ENCODE results near the gene SLC25A19.
"Not testable (repeated sequence)": the region's sequence is repeated elsewhere in the genome, so short reads cannot be mapped to it uniquely, and the experiment has no call there.

Gene SLC25A19

DNA sequence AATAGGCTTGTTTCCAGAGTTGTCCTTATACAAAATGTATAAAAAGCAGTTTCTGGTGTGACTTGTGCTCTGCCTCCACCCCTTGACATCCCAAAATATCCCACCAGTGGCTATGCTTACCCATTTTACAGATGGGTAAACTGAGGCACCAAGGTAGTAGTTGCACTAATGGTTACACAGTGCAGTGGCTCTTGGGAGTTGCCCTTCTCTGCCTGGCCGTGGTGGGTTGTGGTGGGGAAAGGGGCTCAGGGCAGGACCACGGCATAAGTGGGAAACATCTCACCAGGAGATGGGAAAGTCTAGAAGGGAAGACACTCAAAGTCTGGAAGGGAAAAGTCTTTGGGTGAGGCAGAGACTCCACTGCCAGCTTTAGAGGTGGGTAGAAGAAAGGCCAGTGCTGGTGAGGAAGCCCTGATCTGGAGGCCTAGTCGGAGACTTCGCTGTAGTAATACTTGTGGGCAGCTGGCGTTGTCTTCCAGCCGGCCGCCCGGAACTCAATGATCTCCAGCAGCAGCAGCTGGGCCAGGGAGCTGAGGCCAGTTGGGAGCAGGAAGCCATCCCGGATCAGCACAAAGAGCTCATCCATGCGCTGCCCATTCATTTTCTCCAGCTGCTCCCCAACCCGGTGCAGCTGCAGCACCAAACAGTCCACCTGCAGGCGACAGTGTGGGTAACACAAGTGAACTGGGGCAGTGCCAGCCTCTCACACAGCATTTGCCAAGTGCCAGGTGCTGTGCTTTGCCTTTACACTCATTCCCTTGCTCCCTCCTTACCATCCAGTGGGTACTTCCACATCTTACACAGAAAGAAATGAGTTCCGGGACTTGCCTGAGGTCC, 22.7 kb downstream of the SLC25A19 start:
- DNase-seq: no peak

DNA sequence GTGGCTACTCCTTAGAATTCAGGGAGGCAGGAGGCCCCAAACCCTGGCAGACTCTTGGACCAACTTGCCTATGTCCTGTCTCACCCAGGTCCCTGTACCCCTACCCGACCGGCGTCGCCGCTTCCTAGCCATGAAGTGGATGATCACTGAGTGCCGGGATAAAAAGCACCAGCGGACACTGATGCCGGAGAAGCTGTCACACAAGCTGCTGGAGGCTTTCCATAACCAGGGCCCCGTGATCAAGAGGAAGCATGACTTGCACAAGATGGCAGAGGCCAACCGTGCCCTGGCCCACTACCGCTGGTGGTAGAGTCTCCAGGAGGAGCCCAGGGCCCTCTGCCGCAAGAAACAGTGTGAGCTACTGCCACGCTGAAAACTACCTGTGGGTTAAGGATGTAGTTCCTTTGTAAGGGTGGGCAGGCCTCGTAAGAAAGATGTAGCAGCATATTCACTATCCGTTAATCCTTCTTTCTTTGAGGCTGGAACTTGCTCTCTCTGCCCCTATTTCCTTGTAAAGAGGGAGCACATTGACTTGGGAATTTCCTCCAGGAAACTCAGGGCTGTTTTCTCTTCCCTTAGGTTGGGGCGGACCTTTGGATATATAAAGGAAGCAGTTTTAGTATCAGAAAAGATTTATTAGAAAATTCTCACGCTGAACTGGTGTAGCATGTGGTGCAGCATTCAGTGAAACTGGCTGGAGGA, 23.5 kb downstream of the SLC25A19 start:
- DNase-seq: no peak

DNA sequence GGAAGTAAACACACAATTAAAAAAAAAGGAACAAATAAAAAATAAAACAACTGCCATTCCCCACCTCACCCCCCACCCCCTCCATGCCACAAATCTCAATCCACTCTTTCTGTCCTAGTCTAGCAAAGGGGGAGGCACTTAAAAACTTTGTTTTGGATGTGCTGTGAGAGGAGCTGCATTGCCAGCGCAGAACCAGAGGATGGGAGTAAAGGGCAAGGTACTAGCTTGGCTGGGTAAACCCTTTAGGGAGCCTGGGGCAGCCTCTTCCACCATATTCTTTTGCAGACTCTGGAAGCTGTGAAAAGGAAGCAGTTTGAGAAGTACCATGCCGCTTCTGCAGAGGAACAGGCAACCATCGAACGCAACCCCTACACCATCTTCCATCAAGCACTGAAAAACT, 26.2 kb downstream of the SLC25A19 start:
- no peak for DNase-seq

DNA sequence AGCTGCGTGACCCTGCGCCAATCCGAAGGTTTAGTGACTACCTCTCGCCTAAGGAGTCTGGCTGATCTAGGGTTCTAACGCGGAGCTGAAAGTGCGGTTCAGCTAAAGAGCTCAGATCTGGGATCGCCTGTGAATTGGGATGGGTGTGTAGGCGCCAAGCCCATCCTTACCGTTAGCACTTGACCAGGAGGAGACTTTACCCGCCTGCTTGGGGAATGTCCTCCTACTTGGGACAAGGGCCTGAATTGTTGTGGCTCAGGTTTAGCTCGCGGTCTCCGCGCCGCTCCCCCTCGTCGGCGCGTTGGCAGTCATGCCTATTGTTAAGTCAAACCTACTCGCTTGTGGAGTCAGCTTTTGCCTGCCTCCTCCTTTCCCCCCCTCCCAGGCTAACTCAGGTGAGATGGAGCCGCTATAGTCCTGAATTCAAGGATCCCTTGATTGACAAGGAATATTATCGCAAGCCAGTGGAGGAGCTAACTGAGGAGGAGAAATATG, 27.1 kb downstream of the SLC25A19 start:
- DNase-seq: no peak

DNA sequence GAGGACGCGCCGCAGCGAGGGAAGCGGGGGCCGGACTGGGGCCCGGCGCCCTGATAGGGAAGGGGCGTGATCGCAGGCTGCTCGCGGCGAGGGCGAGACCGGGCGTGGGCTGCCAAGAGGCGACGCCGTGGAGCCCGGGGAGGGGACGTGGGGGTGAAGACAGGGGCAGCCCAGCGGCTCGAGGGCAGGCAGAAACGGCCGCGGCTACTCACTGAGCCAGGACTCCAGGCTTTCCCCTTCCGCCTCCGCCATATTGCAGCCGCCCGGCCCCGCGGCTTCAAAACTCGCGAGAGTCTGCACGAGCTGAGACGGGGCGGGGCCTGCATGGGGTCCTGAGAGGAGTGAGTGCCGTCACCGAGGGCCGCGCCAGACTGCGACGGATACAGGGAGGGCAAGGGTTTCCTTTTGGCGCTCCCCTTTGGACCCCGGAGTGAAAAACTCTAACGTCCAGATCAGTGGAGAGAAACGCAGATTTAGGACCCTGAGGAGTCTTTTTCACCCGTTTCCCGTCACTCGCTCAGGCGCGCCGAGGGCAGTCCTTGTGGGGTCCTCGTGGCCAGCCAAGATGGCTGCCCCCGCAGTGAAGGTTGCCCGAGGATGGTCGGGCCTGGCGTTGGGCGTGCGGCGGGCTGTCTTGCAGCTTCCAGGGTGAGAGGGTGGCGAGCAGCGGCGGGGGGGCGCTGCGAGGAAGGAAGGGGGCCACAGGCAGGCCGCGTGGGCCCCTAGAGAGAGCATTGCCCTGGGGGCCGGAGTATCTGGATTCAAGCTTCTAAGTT, 27.7 kb downstream of the SLC25A19 start, which contains the start of the genes GGA3 and MRPS7:
TSS of gene GGA3 (minus strand) at position 271 of the 776 bp plus-strand sequence. CDS start at position 252, 19 bp downstream.
TSS of gene MRPS7 (plus strand) at position 544 of the 776 bp plus-strand sequence. CDS start at position 566, 22 bp downstream.
- peak; percentile 99 for DNase-seq

DNA sequence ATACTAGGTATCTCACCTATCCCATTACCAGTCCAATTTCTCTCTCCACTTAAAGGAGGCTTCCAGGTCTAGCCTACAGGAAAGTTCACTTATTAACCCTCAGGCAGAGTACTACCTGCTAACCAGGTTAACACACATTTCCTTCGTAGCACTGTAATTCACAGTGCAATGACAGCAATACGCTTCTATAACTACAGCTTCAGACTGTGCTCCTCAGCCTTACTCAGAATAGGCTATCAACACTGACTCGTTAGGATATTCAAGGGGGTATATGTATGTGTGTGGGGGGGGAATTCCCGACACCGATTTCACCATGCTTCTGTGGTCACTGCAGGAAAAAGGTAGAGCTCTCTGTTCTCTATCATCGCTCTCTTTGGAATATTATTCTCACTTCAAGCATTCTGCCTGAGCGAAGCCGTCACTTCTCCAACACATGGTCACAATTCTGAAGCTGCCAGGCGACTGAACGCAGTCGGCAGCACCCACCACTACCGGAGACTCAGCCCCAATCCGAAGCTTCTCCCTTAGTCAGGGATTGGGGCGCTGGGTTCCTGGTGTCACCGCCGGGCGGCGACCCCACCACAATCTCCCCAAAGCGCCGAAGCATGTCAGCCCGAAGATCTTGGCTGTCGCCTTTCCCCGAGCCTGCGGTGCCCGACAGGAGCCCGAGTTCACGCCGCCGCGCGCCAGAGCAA, 28.4 kb downstream of the SLC25A19 start:
- DNase-seq: no peak

DNA sequence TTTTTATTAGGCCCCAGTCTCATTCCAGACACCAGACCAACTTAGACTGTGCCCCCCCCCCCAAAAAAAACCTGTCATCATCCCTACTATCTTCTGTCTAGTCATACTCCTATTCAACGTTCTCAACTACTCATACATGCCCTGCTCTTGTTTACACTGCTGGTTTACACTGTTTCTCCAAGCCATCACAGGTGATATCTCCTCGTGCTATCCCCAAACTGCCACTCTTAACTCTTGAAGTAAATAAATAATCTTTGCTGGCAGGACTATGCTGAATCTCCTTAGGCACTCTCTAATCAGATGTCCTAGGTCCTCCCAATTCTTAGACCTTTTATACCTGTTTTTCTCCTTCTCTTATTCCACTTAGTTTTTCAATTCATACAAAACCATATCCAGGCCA, 32.0 kb downstream of the SLC25A19 start:
- DNase-seq: not testable (repeated sequence)

DNA sequence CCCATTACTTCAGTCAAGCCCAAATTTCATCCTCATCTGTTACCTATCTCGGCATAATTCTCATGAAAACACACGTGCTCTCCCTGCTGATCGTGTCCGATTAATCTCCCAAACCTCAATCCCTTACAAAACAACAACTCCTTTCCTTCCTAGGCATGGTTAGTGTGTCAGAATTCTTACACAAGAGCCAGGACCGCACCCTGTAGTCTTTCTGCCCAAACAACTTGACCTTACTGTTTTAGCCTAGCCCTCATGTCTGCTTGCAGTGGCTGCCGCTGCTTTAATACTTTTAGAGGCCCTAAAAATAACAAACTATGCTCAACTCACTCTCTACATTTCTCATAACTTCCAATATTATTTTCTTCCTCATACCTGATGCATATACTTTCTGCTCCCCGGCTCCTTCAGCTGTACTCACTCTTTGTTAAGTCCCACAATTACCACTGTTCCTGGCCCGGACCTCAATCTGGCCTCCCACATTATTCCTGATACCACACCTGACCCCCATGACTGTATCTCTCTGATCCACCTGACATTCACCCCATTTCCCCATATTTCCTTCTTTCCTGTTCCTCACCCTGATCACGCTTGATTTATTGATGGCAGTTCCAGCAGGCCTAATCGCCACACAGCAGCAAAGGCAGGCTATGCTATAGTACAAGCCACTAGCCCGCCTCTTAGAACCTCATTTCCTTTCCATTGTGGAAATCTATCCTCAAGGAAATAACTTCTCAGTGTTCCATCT, 33.1 kb downstream of the SLC25A19 start:
- DNase-seq: not testable (repeated sequence)

DNA sequence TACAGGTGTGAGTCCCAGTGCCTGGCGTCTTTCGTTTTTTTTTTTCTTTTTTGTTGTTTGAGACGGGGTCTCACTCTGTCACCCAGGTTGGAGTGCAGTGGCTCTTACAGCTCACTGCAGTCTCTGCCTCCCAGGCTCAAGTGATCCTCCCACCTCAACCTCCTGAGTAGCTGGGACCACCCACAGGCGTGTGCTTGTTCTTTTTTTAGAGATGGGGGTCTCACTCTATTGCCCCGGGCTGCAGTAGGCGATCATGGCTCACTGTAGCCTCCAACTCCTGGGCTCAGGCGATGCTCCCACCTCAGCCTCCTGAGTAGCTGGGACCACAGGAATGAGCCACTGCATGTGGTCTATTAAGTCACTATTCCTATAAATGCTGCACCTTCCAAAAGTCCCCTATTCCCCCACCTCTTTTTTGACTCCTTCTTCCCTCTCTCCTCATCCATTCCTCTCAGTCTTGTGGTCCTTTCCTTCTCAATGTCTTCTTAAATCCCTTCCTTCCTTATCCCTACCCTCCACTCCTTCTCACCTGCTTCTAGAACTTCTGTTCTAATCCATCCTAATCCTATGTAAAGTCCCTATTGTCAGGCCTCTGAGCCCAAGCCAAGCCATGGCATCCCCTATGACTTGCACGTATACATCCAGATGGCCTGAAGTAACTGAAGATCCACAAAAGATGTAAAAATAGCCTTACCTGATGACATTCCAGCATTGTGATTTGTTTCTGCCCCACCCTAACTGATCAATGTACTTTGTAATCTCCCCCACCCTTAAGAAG, 37.0 kb downstream of the SLC25A19 start:
- DNase-seq: no peak

DNA sequence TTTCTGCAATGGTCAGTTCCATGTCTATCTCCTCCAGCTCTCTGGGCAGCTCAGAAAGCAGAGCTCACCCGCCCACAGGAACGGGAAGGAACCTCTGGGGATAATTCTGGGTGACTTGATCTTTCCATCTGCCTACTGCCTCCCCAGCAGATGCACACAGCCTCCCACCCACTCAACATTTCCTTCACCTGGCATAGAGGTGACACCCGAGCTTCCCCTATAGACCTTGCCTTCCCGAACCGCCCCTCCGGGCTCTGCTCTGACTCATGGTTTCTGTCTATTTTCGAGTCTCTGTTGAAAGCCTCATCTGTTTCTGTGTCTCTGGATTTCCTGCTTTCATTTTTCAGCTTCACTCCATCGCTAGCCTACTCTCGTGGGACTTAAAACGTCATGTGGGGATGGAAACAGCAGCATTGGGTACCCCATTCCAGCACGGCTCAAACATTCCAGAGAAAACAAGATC, 39.2 kb downstream of the SLC25A19 start:
- DNase-seq: peak; percentile 86

DNA sequence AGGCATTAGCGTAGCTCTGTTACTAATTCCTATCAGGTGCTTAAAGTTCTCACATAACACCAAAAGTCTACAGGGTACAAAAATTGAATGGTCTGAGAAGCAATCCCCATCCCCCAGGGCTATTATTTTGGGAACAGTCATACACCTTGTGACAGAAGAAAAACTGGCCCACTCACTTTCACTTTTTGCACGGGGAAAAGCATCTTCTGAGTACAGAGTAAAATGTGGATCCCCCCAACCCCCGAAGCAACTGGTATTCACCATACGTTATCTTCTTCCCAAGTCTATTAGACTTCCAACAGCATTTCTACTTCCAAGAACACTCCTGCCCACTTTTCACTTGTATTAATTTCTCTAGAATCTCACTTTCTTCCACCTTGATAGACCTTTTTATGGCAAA, 39.7 kb downstream of the SLC25A19 start:
- DNase-seq: no peak

DNA sequence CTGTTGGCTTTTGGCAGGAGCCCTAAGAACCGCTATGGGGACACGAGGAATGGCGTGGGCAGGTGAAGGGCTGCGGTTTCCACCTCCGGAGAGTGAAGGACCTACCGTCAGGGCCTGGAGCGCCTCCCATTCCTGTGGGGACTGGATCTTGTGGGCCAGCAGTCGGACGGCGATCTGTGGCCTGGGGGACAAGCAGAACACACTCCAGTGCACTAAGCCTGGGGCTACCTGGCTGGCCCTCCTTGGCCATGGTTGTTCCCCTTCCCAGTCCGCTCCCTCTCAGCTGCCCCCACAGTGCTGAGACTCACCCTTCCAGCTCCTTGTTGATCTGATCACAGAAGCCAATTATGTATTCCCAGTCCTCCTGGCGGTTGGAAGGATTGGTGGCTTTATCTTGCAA, 42.8 kb downstream of the SLC25A19 start:
- DNase-seq: no peak

DNA sequence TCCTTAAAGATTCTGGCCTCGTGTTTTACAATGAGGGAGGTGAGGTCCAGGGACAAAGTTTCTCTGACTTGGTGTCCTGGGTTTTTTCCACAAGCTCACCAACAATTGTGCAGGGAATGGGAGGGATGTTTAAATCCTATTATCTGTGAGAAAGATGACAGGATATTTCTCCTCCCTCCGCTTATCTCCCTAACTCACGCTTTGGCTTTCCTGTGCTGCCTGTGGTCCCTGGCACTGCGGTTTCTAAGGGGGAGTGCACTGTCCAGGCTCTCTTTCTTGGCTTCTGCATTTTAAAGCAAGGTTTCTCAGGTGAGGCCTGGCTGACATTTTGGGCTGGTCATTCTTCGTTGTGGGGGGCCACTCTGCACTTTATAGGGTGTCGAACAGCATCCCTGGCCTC, 44.2 kb downstream of the SLC25A19 start:
- no peak for DNase-seq

DNA sequence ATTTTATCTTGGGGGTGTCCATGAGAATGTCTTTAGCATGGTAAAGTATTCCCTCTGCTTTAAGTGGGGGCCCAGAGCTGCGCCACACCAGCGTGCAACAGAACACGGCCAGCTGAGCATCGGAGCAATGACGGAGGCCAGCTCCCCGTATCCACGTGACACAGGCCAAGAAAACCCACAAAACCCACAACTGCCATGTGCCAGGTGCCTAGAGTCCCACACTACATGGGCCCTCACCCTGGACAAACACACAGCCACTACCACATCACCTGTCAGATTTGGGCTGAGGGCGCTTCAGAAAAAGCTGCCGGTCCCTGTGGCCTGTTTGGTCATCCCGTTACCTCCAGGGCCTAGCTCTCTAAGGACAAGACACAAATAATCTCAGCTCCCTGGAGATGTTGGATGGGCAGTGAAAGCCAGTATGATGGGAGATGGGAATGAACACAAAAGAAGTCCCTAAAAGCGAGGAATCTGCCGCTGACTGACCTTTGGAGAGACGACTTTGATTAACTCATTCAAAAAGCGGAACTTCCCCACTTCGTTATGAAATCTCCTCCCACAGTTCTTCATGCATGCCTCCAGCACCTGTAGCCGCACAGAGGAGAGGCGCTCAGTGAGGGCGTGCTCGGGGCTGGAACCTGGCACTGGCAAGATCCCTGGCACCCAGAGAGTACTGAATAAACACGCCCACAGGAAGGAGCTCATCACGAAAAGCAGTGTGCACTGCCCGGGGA, 44.9 kb downstream of the SLC25A19 start:
- no peak for DNase-seq

DNA sequence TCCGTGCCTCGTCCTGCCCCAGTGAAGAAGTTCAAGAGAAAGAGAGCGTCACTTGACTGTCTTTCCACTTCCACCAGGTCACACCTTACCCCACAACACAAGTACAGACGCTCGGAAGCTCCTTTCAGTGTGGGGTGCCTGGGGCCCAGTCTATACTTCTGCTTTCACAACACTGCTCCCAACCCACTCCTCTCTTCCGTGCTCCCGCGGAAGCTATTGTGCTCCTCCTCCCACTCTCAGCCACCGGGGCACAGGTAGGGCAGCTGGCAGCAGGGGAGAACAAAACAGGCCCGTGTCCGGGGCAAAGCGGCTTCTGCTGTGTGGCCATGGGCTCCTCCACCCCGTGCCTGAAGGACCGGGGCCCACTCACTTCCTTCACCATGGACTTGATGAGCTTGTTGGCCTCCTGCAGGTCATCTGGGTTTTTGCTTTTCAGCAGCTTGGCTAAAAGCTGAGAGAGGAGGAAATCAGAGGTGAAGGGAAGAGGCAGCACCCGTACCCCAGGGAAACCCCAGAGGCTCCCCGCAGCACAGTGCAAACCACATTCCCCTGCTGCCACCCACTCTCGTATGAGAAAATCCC, 46.7 kb downstream of the SLC25A19 start:
- DNase-seq: peak; percentile 71

DNA sequence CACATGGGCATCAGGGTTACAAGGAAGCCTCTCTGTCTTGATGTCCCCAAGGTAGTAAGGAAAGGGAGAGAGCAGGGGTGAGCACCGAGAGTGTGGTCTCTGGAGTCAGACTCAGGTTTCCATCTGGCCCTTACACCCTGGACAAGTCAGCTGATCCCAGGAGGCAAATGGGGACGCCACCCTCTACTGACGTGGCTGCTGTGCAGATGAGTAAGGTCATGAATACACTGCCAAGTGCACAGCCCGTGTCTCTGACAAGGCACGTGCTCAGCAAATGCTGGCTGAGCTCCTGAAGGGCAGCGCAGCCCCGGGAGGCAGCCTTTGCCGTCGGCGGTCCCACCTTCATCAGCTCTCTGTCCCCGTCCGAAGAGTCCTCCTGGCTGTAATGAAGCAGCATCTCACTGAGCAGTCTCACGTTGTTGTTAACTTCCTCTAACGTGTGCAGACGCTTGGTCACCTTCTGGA, 47.2 kb downstream of the SLC25A19 start:
- no peak for DNase-seq

DNA sequence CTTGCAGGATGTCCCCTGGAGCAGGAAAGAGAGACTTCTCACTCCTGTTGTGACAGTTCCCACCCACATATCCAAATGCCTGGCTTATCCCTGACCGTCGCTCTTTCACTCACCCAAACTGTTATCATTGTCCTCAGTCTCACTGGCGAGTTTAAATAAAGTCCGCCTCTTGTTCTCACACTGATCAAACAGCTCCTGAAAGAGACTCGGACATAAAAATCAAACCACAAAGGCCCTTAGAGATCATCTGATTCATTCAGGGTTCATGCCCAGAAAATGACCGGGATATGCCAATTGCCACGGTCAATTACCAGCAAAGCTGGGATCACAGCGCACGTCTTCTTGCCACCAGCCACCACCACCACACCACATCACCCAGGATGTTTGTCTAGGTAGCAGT, 47.7 kb downstream of the SLC25A19 start:
- DNase-seq: no peak

DNA sequence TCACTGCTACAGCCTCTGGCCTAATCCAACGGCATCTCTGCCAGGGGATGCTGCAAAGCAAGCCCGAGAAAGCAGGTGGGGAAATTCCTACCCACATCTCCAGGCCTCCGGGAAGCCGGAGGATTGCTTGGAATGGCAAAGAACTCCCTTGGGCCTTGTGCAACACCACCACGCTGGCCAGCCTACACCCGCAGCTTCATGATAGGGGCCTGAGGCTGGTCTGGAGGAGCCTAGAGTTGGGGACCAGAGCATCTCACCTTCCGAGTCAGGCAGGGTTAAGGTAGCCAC, 48.1 kb downstream of the SLC25A19 start:
- DNase-seq: no peak

DNA sequence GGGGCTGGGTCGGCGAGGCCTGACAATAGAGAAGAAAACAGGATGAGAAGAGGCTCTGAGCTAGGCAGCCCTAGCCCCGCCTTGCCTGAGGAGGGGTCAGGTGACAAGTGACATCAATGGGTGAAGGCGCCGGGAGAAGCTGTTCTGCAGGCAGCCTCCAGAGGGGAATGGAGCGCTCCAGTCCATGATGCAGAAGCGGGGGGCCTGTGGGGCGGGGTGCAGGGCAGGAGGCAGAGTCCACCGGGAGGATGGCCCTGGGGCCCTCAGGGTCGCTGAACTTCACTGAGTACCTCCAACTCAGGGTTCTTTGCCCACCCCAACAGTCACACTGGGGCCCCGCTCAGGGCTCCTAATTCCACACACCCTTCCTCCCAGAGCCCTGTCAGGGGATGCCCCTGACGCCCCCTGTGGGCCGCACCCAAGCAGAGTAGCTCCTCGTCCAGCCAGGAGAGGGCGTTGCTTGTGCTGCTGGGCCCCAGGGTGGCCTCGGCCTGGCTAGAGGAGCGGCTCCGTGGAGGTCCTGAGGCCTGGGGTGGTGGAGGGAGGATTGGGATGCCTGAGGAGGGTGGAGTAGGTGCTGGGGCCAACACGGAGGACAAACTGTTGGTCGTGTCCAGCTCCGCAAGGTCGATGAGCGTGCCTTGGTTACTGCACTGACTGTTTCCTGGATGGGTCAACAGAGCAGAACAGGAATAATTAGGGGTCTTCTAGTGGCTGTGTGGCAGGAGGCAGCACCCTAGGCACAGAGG, 48.7 kb downstream of the SLC25A19 start:
- peak; percentile 76 for DNase-seq

All from activated CD8-positive, alpha-beta memory T cell treated with anti-CD3 and anti-CD28 coated beads for 24 hours (primary cell).